ENCODE data around the gene C22orf39. TPM values are rescaled to one million over a fixed set of nuclear protein-coding genes. Genes with fewer than 3 reads are reported as not detected.
A peak's percentile ranks its signal among the peaks of the same experiment; 100 is the strongest.

C22orf39 gene
- total and polyA plus RNA-seq, 5 experiments from 2014 or later, result 44.2 to 58.7 (median 51.9) TPM

GRCh38 chr22:19483481-19484244 is 36.2 kb upstream of the C22orf39 start:
- H3K27me3 Mint-ChIP-seq, result no peaks in the 10 kb centered on the region
- POLR2A ChIA-PET, result no interaction called here
- H3K27ac Mint-ChIP-seq, result peak overlapping the region in 1 of 10 donors; percentile 35
- no peak overlapping the region for H3K4me3 Mint-ChIP-seq
- no peak for ATAC-seq
- no peaks in the 10 kb centered on the region for H3K9me3 Mint-ChIP-seq
- H3K36me3 Mint-ChIP-seq, result no peaks in the 10 kb centered on the region
- peaks cover 4 to 8% (median 7%) of the 10 kb centered on the region in 4 donors for H3K4me1 Mint-ChIP-seq
- no peak for DNase-seq

- no peak for ATAC-seq
- POLR2A ChIA-PET, result no interaction called here
- Mint-ChIP-seq H3K4me1 (peaks cover 11 to 18% (median 17%) of the 10 kb centered on the region in 4 donors), H3K27me3 (no peaks in the 10 kb centered on the region), H3K27ac (no peak overlapping the region), H3K36me3 (no peaks in the 10 kb centered on the region), H3K9me3 (no peaks in the 10 kb centered on the region), H3K4me3 (no peak overlapping the region)
- DNase-seq, result no peak
These were observed 34.8 kb upstream of the C22orf39 start for GRCh38 chr22:19482297-19482696.

- ATAC-seq (no peak), DNase-seq (no peak)
- Mint-ChIP-seq H3K27ac (peak overlapping the region in 1 of 10 donors; percentile 90), H3K9me3 (no peaks in the 10 kb centered on the region), H3K4me3 (peak overlapping the region in 9 of 10 donors; percentile 51 to 98 (median 97)), H3K4me1 (peaks cover 16 to 27% (median 26%) of the 10 kb centered on the region in 4 donors), H3K36me3 (no peaks in the 10 kb centered on the region), H3K27me3 (no peaks in the 10 kb centered on the region)
- POLR2A ChIA-PET, result no interaction called here
These were observed 33.3 kb upstream of the C22orf39 start for GRCh38 chr22:19480789-19481188.

- no peak for ATAC-seq
- peak overlapping the region; percentile 92 to 98 (median 96) for H3K4me3 Mint-ChIP-seq
- no peaks in the 10 kb centered on the region for H3K36me3 Mint-ChIP-seq
- DNase-seq, result peak in 2 of 10 donors; percentile 8 to 11
- peak overlapping the region in 8 of 10 donors; percentile 20 to 100 (median 99) for H3K27ac Mint-ChIP-seq
- POLR2A ChIA-PET, result interaction anchor here (0.9 to 3.2 kb wide), 9 partner anchors 27 to 358 kb away, joined by 3 to 29 read pairs (median 5); partner anchors contain the start of genes C22orf39, DGCR2, ESS2 and HIRA
- no peaks in the 10 kb centered on the region for H3K27me3 Mint-ChIP-seq
- H3K4me1 Mint-ChIP-seq, result peaks cover 18 to 33% (median 32%) of the 10 kb centered on the region in 4 donors
- no peaks in the 10 kb centered on the region for H3K9me3 Mint-ChIP-seq
These were observed 32.7 kb upstream of the C22orf39 start for GRCh38 chr22:19480173-19480568.

- H3K4me1 Mint-ChIP-seq, result peaks cover 19 to 33% (median 33%) of the 10 kb centered on the region in 4 donors
- H3K27me3 Mint-ChIP-seq, result no peaks in the 10 kb centered on the region
- ATAC-seq (peak; percentile 91 to 92), DNase-seq (peak; percentile 79 to 98 (median 93))
- POLR2A ChIA-PET, result interaction anchor here (0.5 to 3.2 kb wide), 18 partner anchors 8 to 378 kb away, joined by 3 to 29 read pairs (median 3); partner anchors contain the start of genes C22orf39, DGCR2, ESS2 and HIRA
- H3K9me3 Mint-ChIP-seq, result no peaks in the 10 kb centered on the region
- peak within 1 kb of the TSS; percentile 92 to 98 (median 96) for H3K4me3 Mint-ChIP-seq
- peaks cover 0 to 3% (median 0%) of the 10 kb centered on the region in 3 donors for H3K36me3 Mint-ChIP-seq
- H3K27ac Mint-ChIP-seq, result peak within 1 kb of the TSS; percentile 98 to 100 (median 100)
These were observed 32.1 kb upstream of the C22orf39 start, which contains the start of gene CDC45 for GRCh38 chr22:19479355-19480172. TSS of gene CDC45 (plus strand) at chr22:19479920. CDS start at chr22:19479969, 49 bp downstream.

GRCh38 chr22:19478901-19479354 is 31.4 kb upstream of the C22orf39 start, which contains the start of gene UFD1:
TSS of gene UFD1 (minus strand) at chr22:19479193. CDS start at chr22:19479085, 108 bp downstream.
- peak within 1 kb of the TSS; percentile 98 to 100 (median 100) for H3K27ac Mint-ChIP-seq
- peaks cover 19 to 36% (median 33%) of the 10 kb centered on the region in 4 donors for H3K4me1 Mint-ChIP-seq
- POLR2A ChIA-PET, result interaction anchor here (0.7 to 3.2 kb wide), 13 partner anchors 9 to 368 kb away, joined by 3 to 29 read pairs (median 3); partner anchors contain the start of genes C22orf39, DGCR2, ESS2 and HIRA
- H3K4me3 Mint-ChIP-seq, result peak within 1 kb of the TSS; percentile 92 to 98 (median 96)
- DNase-seq (peak in 9 of 10 donors; percentile 66 to 87 (median 77)), ATAC-seq (peak; percentile 60 to 66)
- peaks cover 0 to 7% (median 1%) of the 10 kb centered on the region in 3 donors for H3K36me3 Mint-ChIP-seq
- no peaks in the 10 kb centered on the region for H3K9me3 Mint-ChIP-seq
- H3K27me3 Mint-ChIP-seq, result no peaks in the 10 kb centered on the region

GRCh38 chr22:19478045-19478900 is 30.8 kb upstream of the C22orf39 start:
- POLR2A ChIA-PET, result interaction anchor here (0.6 to 3.2 kb wide), 6 partner anchors 31 to 465 kb away, joined by 3 to 16 read pairs (median 6); partner anchors contain the start of genes C22orf39, ESS2, HIRA and MRPL40
- peak overlapping the region; percentile 70 to 98 (median 93) for H3K4me3 Mint-ChIP-seq
- ATAC-seq (no peak), DNase-seq (peak in 5 of 10 donors; percentile 8 to 41 (median 27))
- peaks cover 0 to 13% (median 2%) of the 10 kb centered on the region in 3 donors for H3K36me3 Mint-ChIP-seq
- no peaks in the 10 kb centered on the region for H3K9me3 Mint-ChIP-seq
- H3K4me1 Mint-ChIP-seq, result peaks cover 21 to 39% (median 35%) of the 10 kb centered on the region in 4 donors
- H3K27ac Mint-ChIP-seq, result peak overlapping the region; percentile 2 to 99 (median 86)
- no peaks in the 10 kb centered on the region for H3K27me3 Mint-ChIP-seq

GRCh38 chr22:19477321-19478044 is 30.0 kb upstream of the C22orf39 start:
- peak in 3 of 10 donors; percentile 12 to 22 (median 16) for DNase-seq
- POLR2A ChIA-PET, result interaction anchor here (0.6 to 3.2 kb wide), 7 partner anchors 30 to 464 kb away, joined by 3 to 16 read pairs (median 5); partner anchors contain the start of genes C22orf39, ESS2, HIRA and MRPL40
- H3K36me3 Mint-ChIP-seq, result peaks cover 0 to 16% (median 2%) of the 10 kb centered on the region in 3 donors
- H3K4me1 Mint-ChIP-seq, result peaks cover 21 to 39% (median 36%) of the 10 kb centered on the region in 4 donors
- H3K27ac Mint-ChIP-seq, result peak overlapping the region; percentile 2 to 99 (median 86)
- ATAC-seq, result no peak
- peak overlapping the region; percentile 70 to 98 (median 93) for H3K4me3 Mint-ChIP-seq
- H3K27me3 Mint-ChIP-seq, result no peaks in the 10 kb centered on the region
- H3K9me3 Mint-ChIP-seq, result no peaks in the 10 kb centered on the region

GRCh38 chr22:19476023-19476422 is 28.5 kb upstream of the C22orf39 start:
- POLR2A ChIA-PET, result no interaction called here
- H3K9me3 Mint-ChIP-seq, result no peaks in the 10 kb centered on the region
- peak overlapping the region in 4 of 10 donors; percentile 4 to 69 (median 18) for H3K27ac Mint-ChIP-seq
- peaks cover 0 to 31% (median 10%) of the 10 kb centered on the region in 3 donors for H3K36me3 Mint-ChIP-seq
- H3K27me3 Mint-ChIP-seq, result no peaks in the 10 kb centered on the region
- DNase-seq (no peak), ATAC-seq (no peak)
- peak overlapping the region in 3 of 10 donors; percentile 7 to 22 (median 20) for H3K4me3 Mint-ChIP-seq
- H3K4me1 Mint-ChIP-seq, result peaks cover 21 to 39% (median 37%) of the 10 kb centered on the region in 4 donors

- DNase-seq (no peak), ATAC-seq (no peak)
- Mint-ChIP-seq H3K4me1 (peaks cover 25 to 38% (median 31%) of the 10 kb centered on the region in 4 donors), H3K27me3 (no peaks in the 10 kb centered on the region), H3K9me3 (no peaks in the 10 kb centered on the region), H3K4me3 (no peak overlapping the region), H3K27ac (peak overlapping the region in 1 of 10 donors; percentile 71), H3K36me3 (peaks cover 0 to 55% (median 14%) of the 10 kb centered on the region in 3 donors)
- POLR2A ChIA-PET, result no interaction called here
These were observed 26.1 kb upstream of the C22orf39 start for GRCh38 chr22:19473578-19473977.

Data from naive thymus-derived CD8-positive, alpha-beta T cell (primary cell).